GM19372 (cell line): Measurements from ENCODE around the gene NEDD4L.

Experiments
- ATAC-seq: cut with Tn5 transposase; IDR thresholded peaks from one replicate; pipeline ENCODE4 v1.9.1; 2021; ENCODE audit warnings: mild to moderate bottlenecking, low read depth, moderate library complexity; ENCODE audit not compliant: unreplicated experiment

NEDD4L gene

DNA sequence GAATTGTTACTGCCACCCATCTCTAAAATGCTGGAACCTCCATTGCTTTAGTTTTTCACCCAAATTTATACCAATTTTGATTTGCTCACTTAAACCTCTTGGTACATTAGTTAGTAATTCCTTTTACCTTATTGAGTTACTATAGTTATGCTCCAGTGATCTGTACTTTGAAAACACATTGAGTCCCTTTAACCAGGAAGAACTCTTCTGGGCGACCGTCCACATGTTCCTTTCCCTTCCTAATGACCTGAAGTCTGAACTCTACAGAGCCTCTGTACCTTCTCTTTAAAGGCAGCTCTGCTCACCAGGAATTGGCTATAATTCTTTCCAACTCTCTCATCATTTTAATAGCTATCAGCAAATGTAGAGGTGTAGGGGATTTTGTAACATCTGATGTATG lies 290.0 kb downstream of the NEDD4L start:
- ATAC-seq, result no peak

DNA sequence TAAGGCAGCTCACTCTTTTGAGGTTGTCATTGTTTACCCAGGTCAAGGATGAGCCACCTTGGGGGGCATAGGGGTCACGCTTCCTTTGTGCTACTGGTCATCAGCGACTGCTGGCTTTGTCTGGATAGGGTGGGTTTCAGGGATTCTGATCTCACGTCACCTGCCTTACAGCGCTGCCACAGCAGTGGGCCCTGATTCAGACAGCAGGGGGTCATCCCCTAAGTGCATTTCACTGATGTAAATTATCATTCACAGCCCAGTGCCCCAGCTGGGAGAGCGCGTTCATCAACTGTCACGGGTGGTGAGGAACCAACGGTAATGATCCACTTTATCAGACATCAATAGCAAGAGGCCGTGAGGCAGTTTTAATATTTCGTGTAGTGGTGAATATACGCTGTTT lies 291.2 kb downstream of the NEDD4L start:
- ATAC-seq, result no peak

DNA sequence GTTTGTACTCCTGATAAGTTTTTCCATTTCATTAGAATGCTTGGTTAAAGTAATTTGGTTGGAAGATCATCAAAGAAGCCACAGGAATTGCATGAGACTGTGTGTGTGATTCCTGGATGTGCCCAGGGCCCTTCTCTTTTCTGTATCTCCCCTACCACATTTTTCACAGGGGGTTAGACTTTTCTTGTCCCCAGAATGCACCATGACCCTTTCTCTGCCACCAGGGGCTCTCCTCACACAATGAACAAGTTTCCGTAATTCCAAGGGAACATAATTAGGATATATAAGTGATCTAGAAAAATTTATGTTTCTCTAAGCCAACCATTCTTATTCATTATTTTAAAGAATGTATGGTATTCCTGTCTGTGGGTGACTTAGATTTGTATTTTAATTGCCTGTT lies 291.8 kb downstream of the NEDD4L start:
- ATAC-seq, result no peak

DNA sequence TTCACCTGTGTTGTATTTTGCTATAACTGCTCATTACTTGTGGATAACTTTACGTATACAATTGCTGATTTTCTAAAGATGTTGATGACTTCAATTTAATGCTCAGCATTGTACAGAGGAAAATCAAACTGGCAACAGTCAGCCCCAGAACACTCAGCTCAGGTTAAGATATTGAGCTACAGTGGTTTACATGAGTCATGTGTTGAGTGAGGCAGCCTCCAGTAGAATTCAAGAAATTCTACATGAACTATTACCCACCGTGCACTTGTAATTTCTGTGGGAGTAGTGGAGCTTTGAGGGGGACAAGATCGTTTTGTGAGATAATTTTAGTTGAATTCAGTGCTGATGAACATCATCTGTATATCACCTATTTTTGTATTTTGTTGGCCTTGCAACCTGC lies 292.6 kb downstream of the NEDD4L start:
- no peak for ATAC-seq

DNA sequence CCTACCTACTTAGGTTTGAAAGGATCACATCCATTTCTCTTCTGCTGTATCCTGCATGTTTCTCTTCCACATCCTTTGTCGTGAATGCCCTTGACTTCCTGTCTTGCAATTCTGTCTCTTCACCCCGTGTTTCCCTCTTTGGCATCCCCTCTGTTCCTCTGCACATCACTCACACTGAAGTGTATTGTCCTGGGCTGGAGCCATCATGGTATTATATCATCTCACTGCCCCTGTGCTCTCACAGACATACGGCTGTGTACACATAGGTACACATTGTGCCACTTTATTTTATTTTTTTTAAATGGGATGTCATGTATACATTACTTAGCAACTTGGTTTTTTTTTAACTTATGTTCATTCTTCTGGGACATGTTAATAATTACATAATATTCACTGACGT lies 293.3 kb downstream of the NEDD4L start:
- no peak for ATAC-seq

DNA sequence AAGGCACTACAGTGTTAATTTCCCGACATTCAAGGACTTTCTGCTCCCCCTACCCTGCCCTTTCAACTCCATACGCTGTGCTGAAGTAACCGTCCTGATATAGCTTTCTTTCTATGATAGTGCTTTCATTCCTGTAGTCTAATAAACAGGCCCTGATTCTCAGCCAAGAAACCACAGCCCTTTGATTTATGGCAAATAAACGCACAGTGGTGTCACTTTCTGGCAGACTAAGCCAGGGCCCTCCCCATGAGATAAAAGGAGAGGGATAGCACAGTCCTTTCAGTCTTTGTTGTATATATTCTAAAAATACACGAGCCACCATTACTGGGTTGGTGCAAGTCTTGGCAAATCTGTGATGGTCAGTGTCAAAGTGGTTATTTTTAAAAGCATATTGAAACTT lies 293.7 kb downstream of the NEDD4L start:
- ATAC-seq, result no peak

DNA sequence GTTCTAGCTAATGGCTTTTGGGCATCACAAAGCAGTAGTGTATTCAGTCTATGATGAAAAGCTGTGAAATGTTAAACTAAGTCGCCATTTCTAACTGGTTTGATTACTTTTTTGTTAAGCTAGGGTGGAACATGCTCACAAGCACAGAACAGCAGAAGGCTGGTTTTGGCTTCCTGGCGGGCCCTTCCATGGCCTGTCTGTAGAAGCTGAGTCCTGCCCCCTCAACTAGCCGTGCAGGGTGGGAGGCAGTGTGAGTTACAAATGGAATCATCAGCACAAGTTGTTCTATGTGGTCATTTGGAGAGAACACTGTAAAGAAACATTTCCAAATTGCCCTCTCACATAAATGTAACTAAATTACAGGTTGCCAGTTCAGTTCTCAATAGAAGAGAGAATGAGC lies 294.1 kb downstream of the NEDD4L start:
- ATAC-seq, result no peak

DNA sequence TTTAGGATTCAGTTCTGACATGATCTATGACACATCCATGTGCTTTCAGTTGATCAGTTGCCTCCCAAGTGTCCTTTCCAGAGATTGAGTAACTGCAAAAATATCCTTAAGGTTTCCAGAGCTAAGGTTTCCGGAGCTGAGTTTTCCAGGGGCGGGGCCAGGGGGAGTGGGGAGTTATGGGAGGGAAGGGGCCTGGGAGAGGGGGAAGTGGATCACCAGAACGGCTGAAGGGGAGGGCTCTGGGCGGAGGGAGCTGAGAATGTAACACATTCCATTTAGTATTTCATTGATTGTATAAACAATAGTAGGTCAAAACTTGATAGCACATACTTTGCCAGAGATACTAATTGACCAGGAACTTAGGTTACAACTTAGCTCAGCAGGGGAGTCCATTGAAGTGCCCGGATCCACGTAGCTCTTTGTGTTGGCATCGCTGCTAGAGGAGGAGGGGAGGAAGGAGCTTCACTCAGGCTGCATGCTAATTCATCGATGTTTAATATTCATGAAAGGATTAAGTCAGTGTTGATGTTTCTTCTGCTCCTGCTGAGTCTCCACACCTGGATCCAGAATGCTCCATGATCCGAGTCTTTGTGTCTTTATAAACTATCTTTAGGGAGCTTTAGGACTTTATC lies 295.1 kb downstream of the NEDD4L start:
- no peak for ATAC-seq

DNA sequence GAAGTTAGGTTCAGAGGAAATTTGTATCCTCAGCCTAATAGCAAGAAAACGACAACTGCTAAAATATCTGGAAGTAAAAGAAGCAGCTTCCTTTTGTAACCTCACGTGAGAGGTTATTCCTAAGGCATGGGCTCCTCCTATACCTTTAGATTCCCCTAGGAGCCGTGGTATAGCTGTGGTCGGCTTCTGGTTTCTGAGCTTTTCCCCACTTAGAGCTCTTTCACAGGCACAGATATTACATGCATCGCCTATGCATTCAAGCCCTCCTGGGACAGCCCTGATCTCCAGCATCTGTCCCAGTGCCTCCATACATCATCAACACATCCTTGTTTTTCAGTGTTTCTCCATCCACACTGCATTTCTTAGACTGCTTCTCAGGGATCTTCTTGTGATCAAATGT lies 295.9 kb downstream of the NEDD4L start:
- no peak for ATAC-seq

DNA sequence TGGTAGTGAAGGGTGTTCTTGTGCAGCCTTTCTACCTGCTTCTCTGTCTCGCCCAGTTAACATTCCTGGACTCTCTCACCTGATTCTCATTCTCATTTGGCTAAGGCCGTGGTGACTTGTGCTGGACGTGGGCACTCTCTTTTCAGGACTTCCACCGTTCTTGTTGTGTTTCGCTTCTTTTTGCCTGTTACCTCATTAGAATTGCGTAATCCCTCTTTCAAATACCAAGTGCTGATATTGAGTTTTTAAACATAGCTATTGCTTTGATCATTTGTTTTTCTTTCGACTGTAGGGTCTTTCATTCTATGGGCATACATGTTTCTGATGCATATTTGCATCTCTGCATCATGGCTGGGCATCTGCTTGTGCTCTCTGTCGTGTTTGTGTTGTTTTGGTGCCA lies 297.9 kb downstream of the NEDD4L start:
- ATAC-seq, result no peak

DNA sequence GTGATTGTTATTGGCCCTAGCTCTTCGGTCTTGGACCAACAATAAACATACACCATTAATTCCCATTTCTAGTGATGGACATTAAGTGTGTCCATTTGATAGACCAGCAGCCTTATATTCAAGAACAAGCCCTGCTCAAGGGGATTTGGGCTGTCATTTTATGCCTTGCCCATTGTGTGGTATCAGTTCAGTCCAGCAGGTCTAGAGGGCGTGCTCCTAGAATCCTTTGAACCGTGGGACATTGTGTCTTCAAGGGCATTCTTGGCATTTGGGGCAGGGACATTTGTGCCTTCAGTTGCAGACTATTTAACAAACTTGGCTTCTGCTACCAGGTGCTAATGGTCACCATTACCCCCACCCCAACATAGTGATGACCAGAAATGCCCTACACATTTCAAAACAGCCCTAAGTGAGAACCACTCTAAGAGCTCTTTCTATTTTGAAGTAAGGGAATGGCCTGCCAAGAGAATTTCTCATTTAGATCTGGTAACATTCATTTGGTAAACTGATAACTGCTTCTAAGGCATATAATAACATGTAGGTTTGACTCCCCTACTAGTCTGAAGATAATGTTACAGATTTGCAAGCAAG lies 300.1 kb downstream of the NEDD4L start:
- ATAC-seq, result no peak

DNA sequence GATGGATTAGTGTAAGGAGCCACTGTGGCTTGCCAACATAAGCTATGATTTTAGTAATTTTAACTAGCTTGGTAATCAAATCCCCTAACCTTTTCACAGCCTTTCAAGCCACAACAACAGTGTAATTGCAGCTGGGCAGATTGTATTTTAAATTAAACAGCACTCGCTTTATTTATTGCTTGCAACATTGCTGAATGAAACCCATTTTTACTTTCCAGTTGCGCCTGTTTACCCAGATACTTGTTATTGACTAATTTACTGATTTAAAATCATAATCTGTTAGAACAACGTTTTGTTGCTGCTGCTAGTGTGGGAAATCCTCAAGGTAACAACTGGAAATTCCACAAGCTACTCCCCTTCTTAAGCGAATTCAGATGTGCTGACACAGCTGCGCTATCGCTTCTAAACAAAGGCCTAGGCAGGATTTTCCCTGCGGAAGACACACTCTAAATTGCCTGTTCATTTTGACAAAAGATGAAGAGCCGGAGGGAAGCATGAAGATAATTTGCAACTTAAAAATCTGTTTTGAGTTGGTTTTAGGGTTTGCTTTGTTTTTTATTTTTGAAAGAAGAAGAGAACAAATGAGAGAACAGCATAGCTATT lies 300.9 kb downstream of the NEDD4L start:
- ATAC-seq, result no peak

DNA sequence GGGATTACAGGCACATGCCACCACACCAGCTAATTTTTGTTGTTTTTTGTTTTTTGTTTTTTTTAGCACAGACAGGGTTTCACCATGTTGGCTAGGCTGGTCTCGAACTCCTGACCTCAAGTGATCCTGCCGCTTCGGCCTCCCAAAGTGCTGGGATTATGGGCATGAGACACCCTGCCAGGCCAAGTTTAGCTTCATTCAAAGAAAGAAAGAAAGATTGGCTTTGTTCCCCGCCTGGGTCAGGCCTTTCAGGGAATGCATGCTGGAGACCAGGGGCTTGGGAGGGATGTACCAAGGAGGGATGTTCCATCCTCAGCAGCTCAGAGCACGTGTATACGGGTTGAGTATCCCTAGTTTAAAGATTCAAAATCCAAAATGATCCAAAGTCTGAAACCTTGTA lies 301.8 kb downstream of the NEDD4L start:
- ATAC-seq, result no peak

DNA sequence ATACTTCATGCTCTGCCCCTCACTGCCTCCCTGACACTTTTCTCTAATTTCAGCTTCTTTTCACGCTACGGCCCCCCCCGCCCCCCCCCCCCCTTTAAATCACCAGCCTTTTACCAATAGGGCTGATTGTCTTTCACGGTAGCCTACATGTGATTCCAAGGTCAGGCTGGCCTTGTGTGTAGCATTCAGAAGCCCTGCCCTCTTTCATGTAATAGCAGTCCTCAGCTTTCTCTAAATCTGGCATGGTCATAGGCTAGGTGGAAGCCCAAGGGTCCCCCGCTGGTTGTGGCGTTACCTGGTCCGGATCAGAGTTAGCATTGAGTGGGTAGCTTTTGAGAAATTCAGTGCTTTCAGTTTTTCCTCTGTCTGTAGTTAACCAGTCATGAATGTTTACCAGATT lies 303.1 kb downstream of the NEDD4L start:
- ATAC-seq, result no peak

DNA sequence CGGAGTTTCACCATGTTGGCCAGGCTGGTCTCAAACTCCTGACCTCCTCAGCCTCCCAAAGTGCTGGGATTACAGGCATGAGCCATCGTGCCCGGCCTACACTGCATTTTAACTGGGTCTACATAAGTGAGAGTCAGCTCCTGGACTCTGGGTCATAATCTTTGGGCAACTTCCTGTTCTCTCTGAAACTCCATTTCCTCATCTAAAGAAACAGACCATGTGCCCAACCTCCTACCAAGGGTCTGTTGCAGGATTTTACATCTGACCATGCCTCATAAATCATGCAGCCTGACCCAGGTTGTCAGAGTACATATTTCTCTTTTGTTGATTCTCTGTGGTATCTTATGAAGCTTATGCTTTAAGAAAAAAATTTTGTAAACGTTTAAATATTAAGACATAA lies 304.5 kb downstream of the NEDD4L start:
- no peak for ATAC-seq

DNA sequence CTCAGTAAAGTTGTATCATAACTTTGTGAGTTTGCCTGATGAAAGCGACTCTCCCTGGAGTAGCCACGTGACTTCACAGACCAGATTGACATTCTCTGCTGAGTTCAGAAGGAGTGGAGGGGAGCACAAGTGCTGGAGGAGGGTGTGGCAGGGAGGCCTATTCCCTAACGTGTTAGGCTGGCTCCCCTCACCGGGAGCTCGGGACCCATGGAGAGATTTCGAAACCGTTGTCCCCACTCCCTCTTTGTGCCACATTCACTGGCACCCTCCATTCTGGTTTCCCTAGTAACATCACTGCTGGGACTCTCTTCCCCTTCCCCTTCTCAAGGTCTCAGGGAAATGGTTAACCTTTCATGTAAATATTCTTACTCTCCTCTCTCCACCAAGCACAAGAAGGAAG lies 304.9 kb downstream of the NEDD4L start:
- no peak for ATAC-seq

DNA sequence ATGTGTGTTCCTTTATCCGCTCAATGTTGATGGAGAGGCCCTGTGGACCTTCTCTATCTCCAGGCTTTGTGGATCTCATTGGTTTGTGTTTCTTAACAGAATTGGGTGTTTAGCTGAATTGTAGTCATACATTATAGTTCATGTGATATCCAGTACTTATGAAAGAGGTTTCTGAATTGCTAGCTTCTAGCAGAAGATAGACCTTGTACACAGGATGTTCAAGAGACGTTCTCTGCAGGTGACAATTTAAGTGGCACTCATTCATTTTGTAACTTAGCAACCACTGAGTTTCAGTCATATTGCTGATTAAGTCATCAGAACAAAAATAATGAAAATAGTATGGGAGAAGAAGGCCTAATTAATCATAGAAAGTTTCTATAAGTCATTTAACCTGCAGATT lies 305.6 kb downstream of the NEDD4L start:
- ATAC-seq, result no peak

DNA sequence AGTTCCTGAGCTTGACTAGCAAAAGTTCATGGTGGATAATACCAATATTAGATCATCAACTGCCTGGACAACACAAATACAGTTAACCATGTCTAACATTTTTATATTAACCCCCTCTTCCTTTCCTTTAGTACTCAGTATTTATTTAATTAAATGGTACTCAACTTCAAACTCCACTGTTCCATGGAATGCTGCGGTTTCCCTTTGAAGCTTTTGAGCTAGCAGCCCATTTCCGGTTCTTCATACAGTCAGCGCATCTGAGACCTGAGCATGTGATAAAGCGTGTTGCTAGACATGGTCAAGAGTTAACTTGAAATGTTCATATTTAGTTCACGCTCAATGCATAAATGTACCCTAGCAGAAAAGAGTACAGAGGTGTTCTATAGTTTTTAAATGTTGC lies 306.5 kb downstream of the NEDD4L start:
- ATAC-seq, result no peak

DNA sequence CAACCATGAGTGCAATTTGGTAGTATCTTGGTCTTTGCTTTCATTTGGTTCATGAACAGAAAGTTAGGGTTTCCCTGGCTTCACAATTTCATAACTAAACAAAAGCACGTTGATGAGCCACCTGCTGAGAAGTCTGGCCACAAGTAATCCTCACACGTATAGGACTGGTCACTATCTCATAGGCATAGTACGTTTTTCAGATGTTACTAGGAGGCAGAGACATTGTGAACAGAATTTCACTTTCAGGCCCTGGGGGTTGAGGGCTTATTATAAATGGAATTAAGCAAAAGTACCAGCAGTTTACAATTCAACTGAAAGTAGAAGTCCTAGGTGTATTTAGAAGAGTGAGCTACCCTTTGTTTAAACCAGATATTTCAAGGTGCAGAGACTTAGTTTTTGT lies 307.8 kb downstream of the NEDD4L start:
- ATAC-seq, result no peak

DNA sequence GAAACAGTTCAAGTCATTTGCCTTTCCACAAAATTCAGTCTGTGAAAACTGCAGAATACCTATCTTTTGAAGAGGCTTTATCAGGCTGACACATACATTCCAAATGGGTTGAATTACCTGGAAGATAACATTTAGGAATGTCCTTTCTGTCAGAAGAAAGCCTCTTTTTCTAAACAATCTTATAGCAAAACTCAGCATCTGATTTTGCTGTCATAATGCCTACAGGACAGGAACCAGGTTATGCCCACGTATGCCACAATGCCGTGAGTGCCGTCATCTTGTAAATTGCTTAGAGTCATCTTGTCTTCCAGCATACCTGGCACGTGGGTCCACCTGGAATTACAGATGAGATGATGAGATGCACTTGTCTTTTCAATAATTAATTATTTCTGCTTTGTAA lies 309.6 kb downstream of the NEDD4L start:
- no peak for ATAC-seq

DNA sequence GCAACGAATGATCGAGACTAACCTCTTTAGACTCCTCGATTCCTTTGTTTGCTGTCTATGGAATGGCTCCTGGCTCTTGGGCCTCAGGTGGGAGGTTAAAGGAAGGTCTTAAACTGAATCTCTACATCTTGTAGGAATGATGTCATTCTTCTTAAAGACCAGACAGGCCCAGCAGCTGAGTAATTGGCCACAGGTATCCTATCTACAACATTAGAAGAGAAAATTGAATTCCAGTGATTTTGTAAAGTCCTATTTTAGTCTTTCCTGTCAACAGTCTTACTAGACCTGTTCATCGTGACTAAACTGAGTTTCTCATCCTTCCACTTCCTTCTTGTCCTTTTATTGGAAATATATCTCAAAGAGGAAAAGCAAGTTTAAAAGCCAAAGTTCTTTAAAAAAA lies 310.0 kb downstream of the NEDD4L start:
- no peak for ATAC-seq

DNA sequence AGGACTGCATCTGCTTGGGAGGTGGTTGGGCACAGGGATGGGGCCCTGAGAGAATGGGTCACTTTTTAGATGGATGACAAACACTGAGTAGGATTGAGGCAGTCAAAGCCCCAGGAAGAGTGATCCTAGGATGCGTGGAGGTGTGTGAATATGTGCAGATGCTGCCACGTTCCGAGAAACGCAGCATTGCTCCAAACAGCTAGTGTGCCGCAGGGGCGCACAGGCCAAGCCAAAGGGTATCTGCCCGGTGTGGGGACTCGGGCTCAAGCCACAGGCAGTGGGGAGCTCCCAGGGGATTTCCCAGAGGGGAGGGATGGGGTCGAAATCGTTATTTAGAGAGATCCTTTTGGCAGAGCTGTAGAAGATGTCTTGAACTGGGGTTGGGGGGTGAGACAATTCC lies 310.8 kb downstream of the NEDD4L start:
- no peak for ATAC-seq
